ENCODE results near the gene TUBA1B. TPM values are rescaled to one million over a fixed set of nuclear protein-coding genes. Genes with fewer than 3 reads are reported as not detected.

The TUBA1B gene
- total RNA-seq, 1 donor from 2014 or later, result 739 TPM

DNA sequence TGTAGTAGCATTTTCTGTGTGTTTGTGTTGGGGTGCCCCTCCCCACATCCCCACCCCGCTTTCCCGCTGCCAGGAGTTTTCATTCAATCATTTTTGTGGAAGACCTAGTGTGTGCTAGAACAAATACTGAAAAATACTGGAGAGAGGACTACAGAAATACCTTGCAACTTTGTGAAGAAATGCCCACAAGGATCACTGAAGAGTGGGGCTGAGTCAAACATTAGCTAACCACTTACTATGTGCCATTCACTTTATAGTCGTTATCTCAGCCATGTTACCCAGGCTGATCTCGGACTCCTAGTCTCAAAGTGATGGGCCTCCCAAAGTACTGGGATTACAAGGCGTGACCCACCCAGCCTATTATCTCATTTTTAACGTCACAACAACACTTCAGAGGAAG lies 20.0 kb downstream of the TUBA1B start:
- Histone ChIP-seq H3K36me3 (ENCODE audit: control insufficient read depth, insufficient read depth, low read length) (no peaks in the 10 kb centered on the region), H3K27me3 (ENCODE audit: control insufficient read depth, insufficient read depth, low read length) (no peaks in the 10 kb centered on the region), H3K4me3 (ENCODE audit: low read depth, low read length) (peak overlapping the region; percentile 33)
- TF ChIP-seq, protein P1, sequence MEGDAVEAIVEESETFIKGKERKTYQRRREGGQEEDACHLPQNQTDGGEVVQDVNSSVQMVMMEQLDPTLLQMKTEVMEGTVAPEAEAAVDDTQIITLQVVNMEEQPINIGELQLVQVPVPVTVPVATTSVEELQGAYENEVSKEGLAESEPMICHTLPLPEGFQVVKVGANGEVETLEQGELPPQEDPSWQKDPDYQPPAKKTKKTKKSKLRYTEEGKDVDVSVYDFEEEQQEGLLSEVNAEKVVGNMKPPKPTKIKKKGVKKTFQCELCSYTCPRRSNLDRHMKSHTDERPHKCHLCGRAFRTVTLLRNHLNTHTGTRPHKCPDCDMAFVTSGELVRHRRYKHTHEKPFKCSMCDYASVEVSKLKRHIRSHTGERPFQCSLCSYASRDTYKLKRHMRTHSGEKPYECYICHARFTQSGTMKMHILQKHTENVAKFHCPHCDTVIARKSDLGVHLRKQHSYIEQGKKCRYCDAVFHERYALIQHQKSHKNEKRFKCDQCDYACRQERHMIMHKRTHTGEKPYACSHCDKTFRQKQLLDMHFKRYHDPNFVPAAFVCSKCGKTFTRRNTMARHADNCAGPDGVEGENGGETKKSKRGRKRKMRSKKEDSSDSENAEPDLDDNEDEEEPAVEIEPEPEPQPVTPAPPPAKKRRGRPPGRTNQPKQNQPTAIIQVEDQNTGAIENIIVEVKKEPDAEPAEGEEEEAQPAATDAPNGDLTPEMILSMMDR (IDR thresholded peaks at IDR 0.05; ENCODE audit: insufficient read depth, low read length, poor library complexity, severe bottlenecking), result no peak
- no peak for DNase-seq (ENCODE audit: low read depth)

DNA sequence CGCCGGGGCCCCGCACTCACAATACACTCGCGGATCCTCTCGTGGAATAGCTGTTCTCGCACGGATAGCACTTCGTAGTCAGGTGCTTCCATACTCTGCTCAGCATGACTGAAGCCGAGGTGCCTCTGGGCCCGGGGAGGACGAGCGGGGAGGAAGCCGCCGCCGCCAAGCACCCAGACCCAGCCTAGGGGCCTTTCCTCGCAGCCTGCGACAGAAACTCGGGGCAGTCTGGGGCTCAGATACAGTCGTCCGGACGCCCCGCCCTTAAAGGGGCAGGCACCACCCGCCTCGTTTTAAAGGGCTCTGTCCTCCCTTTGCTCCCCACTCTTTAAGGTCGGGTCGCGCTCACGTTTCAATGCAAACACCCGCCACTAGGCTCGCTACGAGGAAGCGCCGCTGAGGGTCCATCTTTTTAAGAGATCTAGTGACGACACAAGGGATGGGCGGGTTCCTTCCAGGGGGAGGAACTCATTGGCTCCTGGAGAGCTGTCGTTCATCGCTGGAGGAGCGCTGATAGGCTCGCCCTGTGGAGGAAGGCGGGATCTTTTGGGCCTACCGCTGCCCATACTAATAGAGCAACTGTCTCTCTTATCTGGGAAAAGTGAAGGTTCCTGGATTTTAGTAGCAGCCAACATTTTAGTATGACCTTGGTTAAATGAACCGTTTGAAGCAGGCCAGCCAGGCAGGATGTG lies 20.6 kb downstream of the TUBA1B start, which contains the start of gene LMBR1L:
LMBR1L (minus strand) TSS at position 384 of the 692 bp plus-strand sequence; CDS start at position 92, 292 bp downstream.
- no peaks in the 10 kb centered on the region for H3K27me3 ChIP-seq (ENCODE audit: control insufficient read depth, insufficient read depth, low read length)
- H3K36me3 ChIP-seq (ENCODE audit: control insufficient read depth, insufficient read depth, low read length), result peaks cover under 1% of the 10 kb centered on the region
- peak; percentile 91 for DNase-seq (ENCODE audit: low read depth)
- TF ChIP-seq, protein P1 (IDR thresholded peaks at IDR 0.05; ENCODE audit: insufficient read depth, low read length, poor library complexity, severe bottlenecking), result peak; percentile 37
- H3K4me3 ChIP-seq (ENCODE audit: low read depth, low read length), result peak within 1 kb of the TSS; percentile 84

- peak overlapping the region; percentile 84 for H3K4me3 ChIP-seq (ENCODE audit: low read depth, low read length)
- H3K36me3 ChIP-seq (ENCODE audit: control insufficient read depth, insufficient read depth, low read length), result peaks cover 1% of the 10 kb centered on the region
- H3K27me3 ChIP-seq (ENCODE audit: control insufficient read depth, insufficient read depth, low read length), result no peaks in the 10 kb centered on the region
- DNase-seq (ENCODE audit: low read depth), result no peak
- TF ChIP-seq, protein P1 (IDR thresholded peaks at IDR 0.05; ENCODE audit: insufficient read depth, low read length, poor library complexity, severe bottlenecking), result no peak
These were observed 21.3 kb downstream of the TUBA1B start for GRCh38 chr12:49109641-49110463.

- no peak for DNase-seq (ENCODE audit: low read depth)
- peak overlapping the region; percentile 84 for H3K4me3 ChIP-seq (ENCODE audit: low read depth, low read length)
- TF ChIP-seq, protein P1 (IDR thresholded peaks at IDR 0.05; ENCODE audit: insufficient read depth, low read length, poor library complexity, severe bottlenecking), result no peak
These were observed 22.2 kb downstream of the TUBA1B start for GRCh38 chr12:49108958-49109404.

DNA sequence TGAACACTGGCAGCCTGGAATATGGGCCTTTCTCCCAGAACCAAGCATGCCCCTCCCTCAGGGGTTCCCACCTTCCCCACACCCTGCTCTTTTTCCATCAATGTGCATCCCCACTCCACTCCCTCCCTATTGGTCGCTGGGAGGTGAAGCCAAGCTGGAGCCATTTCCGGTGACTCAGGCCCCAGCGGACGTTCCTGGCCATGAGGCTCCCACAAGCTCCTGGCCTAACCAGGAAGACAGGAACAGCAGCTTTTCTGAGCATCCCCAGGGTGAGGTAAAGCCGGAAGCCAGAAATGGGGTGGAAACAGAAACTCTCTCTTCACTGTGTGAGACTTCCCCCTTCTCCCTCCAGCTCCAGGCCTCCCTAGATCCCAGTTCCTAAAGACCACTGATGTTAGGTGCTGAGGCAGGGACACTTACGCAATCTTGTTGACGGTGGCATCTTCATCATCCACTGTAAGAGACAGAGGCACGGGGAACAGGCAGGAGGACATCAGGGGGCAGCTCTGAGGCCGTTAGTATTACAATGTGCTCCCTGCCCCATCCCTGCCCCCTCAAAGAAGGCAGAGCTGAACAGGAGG lies 25.6 kb downstream of the TUBA1B start:
- Histone ChIP-seq H3K36me3 (ENCODE audit: control insufficient read depth, insufficient read depth, low read length) (peaks cover 7% of the 10 kb centered on the region), H3K4me3 (ENCODE audit: low read depth, low read length) (no peak overlapping the region), H3K27me3 (ENCODE audit: control insufficient read depth, insufficient read depth, low read length) (no peaks in the 10 kb centered on the region)
- TF ChIP-seq, protein P1 (IDR thresholded peaks at IDR 0.05; ENCODE audit: insufficient read depth, low read length, poor library complexity, severe bottlenecking), result no peak
- DNase-seq (ENCODE audit: low read depth), result no peak

More at GRCh38 chr12:49108958-49109404, 22.2 kb downstream of the TUBA1B start:
- Histone ChIP-seq H3K27me3 (ENCODE audit: control insufficient read depth, insufficient read depth, low read length) (no peaks in the 10 kb centered on the region), H3K36me3 (ENCODE audit: control insufficient read depth, insufficient read depth, low read length) (peaks cover 4% of the 10 kb centered on the region)

Measured in kidney epithelial cell (primary cell).